Astrocyte (in vitro differentiated cells and primary cell): ENCODE results near the gene UNC79. TPM values are rescaled to one million over a fixed set of nuclear protein-coding genes. Genes with fewer than 3 reads are reported as not detected.

Experiments
- DNase-seq: peaks from one replicate; pipeline ENCODE4 v3.0.0-alpha.2; 2010; ENCODE audit warnings: low read depth
- FAIRE-seq: peaks from 2 replicates; lab custom pipeline; 2011; peaks lifted over from hg19 to GRCh38; lab: Jason Lieb, UNC
- H2AFZ ChIP-seq: 2 replicates; pipeline ENCODE4 v1.6.0; 2012; ENCODE audit warnings: low read depth, low read length, inconsistent platforms
- H3K27ac ChIP-seq: 2 replicates; pipeline ENCODE4 v1.5.1; 2011; ENCODE audit warnings: low read depth, low read length, inconsistent platforms
- H3K27me3 ChIP-seq: 2 replicates; pipeline ENCODE4 v1.6.0; 2011; ENCODE audit warnings: low read length, inconsistent platforms; ENCODE audit not compliant: insufficient read depth
- H3K36me3 ChIP-seq: 2 replicates; pipeline ENCODE4 v1.5.1; 2011; ENCODE audit warnings: low read length, inconsistent platforms; ENCODE audit not compliant: insufficient read depth
- H3K4me1 ChIP-seq: 2 replicates; pipeline ENCODE4 v1.5.1; 2011; ENCODE audit warnings: low read length, inconsistent platforms; ENCODE audit not compliant: insufficient read depth
- H3K4me2 ChIP-seq: 2 replicates; pipeline ENCODE4 v1.6.0; 2012; ENCODE audit warnings: low read length, inconsistent platforms
- H3K4me3 ChIP-seq: 2 replicates; pipeline ENCODE4 v1.5.1; 2011; ENCODE audit warnings: low read depth, mild to moderate bottlenecking, low read length, inconsistent platforms; ENCODE audit not compliant: insufficient read depth
- H3K79me2 ChIP-seq: 2 replicates; pipeline ENCODE4 v1.6.0; 2012; ENCODE audit warnings: mild to moderate bottlenecking, low read length, inconsistent platforms; ENCODE audit not compliant: insufficient read depth
- H3K9ac ChIP-seq: 2 replicates; pipeline ENCODE4 v1.6.0; 2012; ENCODE audit warnings: mild to moderate bottlenecking, low read length, inconsistent platforms
- H3K9me3 ChIP-seq: 2 replicates; pipeline ENCODE4 v1.5.1; 2012; ENCODE audit warnings: low read depth, mild to moderate bottlenecking, low read length, inconsistent platforms; ENCODE audit not compliant: insufficient read depth
- H4K20me1 ChIP-seq: 2 replicates; pipeline ENCODE4 v1.6.0; 2012; ENCODE audit warnings: low read length, inconsistent platforms; ENCODE audit not compliant: insufficient read depth
- H3K27ac Mint-ChIP-seq: one replicate; pipeline ENCODE4 v1.8.0; 2021; ENCODE audit warnings: mild to moderate bottlenecking, mixed read lengths; ENCODE audit not compliant: unreplicated experiment
- H3K27me3 Mint-ChIP-seq: one replicate; pipeline ENCODE4 v1.8.0; 2021; ENCODE audit warnings: low read depth, mixed read lengths; ENCODE audit not compliant: unreplicated experiment
- H3K36me3 Mint-ChIP-seq: one replicate; pipeline ENCODE4 v1.8.0; 2021; ENCODE audit warnings: low read depth, mixed read lengths; ENCODE audit not compliant: unreplicated experiment
- H3K4me1 Mint-ChIP-seq: one replicate; pipeline ENCODE4 v1.8.0; 2021; ENCODE audit warnings: low read depth, mixed read lengths; ENCODE audit not compliant: unreplicated experiment
- H3K4me3 Mint-ChIP-seq: one replicate; pipeline ENCODE4 v1.8.0; 2021; ENCODE audit warnings: mild to moderate bottlenecking, moderate library complexity, mixed read lengths; ENCODE audit not compliant: unreplicated experiment
- H3K9me3 Mint-ChIP-seq: one replicate; pipeline ENCODE4 v1.8.0; 2021; ENCODE audit warnings: mild to moderate bottlenecking, mixed read lengths; ENCODE audit not compliant: unreplicated experiment
- EZH2 ChIP-seq: IDR thresholded peaks from 2 replicates; pipeline ENCODE4 v1.6.1; 2012; ENCODE audit warnings: mild to moderate bottlenecking, low read length, inconsistent platforms; ENCODE audit not compliant: insufficient read depth
- total RNA-seq: library from RNA; stranded (reverse); gene quantifications from 2 replicates; pipeline ENCODE4 v1.2.1, GENCODE V29; 2021
- TF ChIP-seq, protein P1 (sequence below): IDR thresholded peaks from 2 replicates; pipeline ENCODE4 v1.5.1; 2011; ENCODE audit warnings: low read depth, mild to moderate bottlenecking, inconsistent platforms, low read length, moderate library complexity; ENCODE audit not compliant: insufficient read depth

UNC79 gene
- total RNA-seq, 1 donor from 2014 or later = 0.66 TPM

DNA sequence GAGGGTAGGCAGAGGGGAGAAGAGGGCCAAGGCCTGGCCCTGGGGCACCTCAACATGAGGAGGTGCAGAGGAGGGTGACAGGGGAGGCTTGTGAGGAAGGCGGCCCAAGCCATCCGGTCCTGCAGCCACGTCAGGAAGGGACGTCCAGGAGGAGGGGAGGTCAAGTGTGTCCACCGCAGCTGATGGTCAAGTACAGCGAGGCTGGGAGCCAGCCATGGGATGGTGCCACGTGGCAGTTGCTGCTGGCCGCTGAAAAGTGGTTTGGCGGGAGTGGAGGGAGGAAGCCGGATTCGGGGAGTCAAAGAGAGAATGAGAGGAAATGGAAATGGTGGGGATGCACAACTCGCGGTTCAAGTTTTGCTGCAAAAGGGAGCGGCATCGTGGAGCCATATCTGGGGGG, 316.4 kb downstream of the UNC79 start:
- Mint-ChIP-seq H3K4me3 (no peak overlapping the region), H3K36me3 (no peaks in the 10 kb centered on the region), H3K27ac (no peak overlapping the region), H3K27me3 (peaks cover 28% of the 10 kb centered on the region), H3K9me3 (no peaks in the 10 kb centered on the region), H3K4me1 (peaks cover 2% of the 10 kb centered on the region)
- FAIRE-seq (no peak), DNase-seq (no peak)
- Histone ChIP-seq H3K27ac (no peak overlapping the region), H3K4me1 (no peaks in the 10 kb centered on the region), H3K27me3 (no peaks in the 10 kb centered on the region), H3K36me3 (no peaks in the 10 kb centered on the region), H3K79me2 (no peaks in the 10 kb centered on the region), H4K20me1 (no peaks in the 10 kb centered on the region), H3K9me3 (no peaks in the 10 kb centered on the region), H3K4me2 (no peak overlapping the region), H3K4me3 (no peak overlapping the region), H3K9ac (no peak overlapping the region), H2AFZ (no peak overlapping the region)
- TF ChIP-seq EZH2 = no peak
- TF ChIP-seq, protein P1, sequence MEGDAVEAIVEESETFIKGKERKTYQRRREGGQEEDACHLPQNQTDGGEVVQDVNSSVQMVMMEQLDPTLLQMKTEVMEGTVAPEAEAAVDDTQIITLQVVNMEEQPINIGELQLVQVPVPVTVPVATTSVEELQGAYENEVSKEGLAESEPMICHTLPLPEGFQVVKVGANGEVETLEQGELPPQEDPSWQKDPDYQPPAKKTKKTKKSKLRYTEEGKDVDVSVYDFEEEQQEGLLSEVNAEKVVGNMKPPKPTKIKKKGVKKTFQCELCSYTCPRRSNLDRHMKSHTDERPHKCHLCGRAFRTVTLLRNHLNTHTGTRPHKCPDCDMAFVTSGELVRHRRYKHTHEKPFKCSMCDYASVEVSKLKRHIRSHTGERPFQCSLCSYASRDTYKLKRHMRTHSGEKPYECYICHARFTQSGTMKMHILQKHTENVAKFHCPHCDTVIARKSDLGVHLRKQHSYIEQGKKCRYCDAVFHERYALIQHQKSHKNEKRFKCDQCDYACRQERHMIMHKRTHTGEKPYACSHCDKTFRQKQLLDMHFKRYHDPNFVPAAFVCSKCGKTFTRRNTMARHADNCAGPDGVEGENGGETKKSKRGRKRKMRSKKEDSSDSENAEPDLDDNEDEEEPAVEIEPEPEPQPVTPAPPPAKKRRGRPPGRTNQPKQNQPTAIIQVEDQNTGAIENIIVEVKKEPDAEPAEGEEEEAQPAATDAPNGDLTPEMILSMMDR = no peak

DNA sequence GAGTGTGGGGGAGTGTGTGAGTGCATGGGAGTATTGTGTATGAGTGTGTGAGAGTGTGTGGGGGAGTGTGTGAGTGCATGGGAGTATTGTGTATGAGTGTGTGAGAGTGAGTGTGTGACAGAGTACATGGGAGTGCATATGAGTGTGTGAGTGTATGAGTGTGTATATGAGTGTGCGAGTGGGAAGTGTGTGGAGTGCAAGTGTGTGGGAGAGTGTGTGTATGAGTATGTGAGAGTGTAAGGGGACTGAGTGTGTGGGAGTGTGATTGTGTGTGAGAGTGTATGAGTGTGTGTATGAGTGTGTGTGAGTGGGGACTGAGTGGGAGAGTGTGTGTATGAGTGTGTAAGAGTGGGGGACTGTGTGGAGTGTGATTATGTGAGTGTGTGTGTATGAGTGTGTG, 316.8 kb downstream of the UNC79 start:
- H3K4me1 ChIP-seq = no peaks in the 10 kb centered on the region

More for the DNA sequence above, 316.8 kb downstream of the UNC79 start:
- Histone ChIP-seq H3K36me3 (no peaks in the 10 kb centered on the region), H3K27me3 (no peaks in the 10 kb centered on the region), H2AFZ (no peak overlapping the region), H4K20me1 (no peaks in the 10 kb centered on the region), H3K79me2 (no peaks in the 10 kb centered on the region), H3K9me3 (no peaks in the 10 kb centered on the region), H3K4me3 (no peak overlapping the region), H3K27ac (no peak overlapping the region), H3K4me2 (no peak overlapping the region), H3K9ac (no peak overlapping the region)
- peaks cover 25% of the 10 kb centered on the region for H3K27me3 Mint-ChIP-seq
- H3K27ac Mint-ChIP-seq = no peak overlapping the region
- peaks cover 2% of the 10 kb centered on the region for H3K4me1 Mint-ChIP-seq
- H3K4me3 Mint-ChIP-seq = no peak overlapping the region
- no peaks in the 10 kb centered on the region for H3K36me3 Mint-ChIP-seq
- no peak for DNase-seq
- FAIRE-seq = no peak
- no peaks in the 10 kb centered on the region for H3K9me3 Mint-ChIP-seq
- no peak for TF ChIP-seq EZH2
- TF ChIP-seq, protein P1 = no peak
